GM21737 (cell line): ENCODE results near the gene PTPRM.
"Not testable (repeated sequence)": the region's sequence is repeated elsewhere in the genome, so short reads cannot be mapped to it uniquely, and the experiment has no call there.

Experiments used
- ATAC-seq: cut with Tn5 transposase; IDR thresholded peaks from one replicate; pipeline ENCODE4 v1.9.1; 2021; ENCODE audit warnings: mild to moderate bottlenecking, moderate library complexity; ENCODE audit not compliant: unreplicated experiment

The PTPRM gene

GRCh38 chr18:8439055-8439454 lies 871.9 kb downstream of the PTPRM start:
- ATAC-seq, result no peak

GRCh38 chr18:8443505-8443904 lies 876.4 kb downstream of the PTPRM start:
- no peak for ATAC-seq

- ATAC-seq, result not testable (repeated sequence)
Observed at GRCh38 chr18:8446936-8447335, 879.8 kb downstream of the PTPRM start.

GRCh38 chr18:8448130-8448529 lies 881.0 kb downstream of the PTPRM start:
- no peak for ATAC-seq

- ATAC-seq, result no peak
Observed at GRCh38 chr18:8450013-8450412, 882.9 kb downstream of the PTPRM start.

GRCh38 chr18:8450898-8451665 lies 884.0 kb downstream of the PTPRM start:
- no peak for ATAC-seq

GRCh38 chr18:8453528-8453927 lies 886.4 kb downstream of the PTPRM start:
- no peak for ATAC-seq

- ATAC-seq, result no peak
Observed at GRCh38 chr18:8454136-8454535, 887.0 kb downstream of the PTPRM start.

- ATAC-seq, result no peak
Observed at GRCh38 chr18:8455661-8456614, 888.8 kb downstream of the PTPRM start.
